CD4-positive, alpha-beta T cell treated with Interleukin-4 for 4 hours (primary cell): Measurements from ENCODE around the gene OGN.
A peak's percentile ranks its signal among the peaks of the same experiment; 100 is the strongest.
"Not testable (repeated sequence)": the region's sequence is repeated elsewhere in the genome, so short reads cannot be mapped to it uniquely, and the experiment has no call there.

Source experiments
- DNase-seq: peaks from one replicate; pipeline ENCODE4 v3.0.0-alpha.2; 2020

Gene OGN

GRCh38 chr9:92404042-92404836, at the start of gene OGN:
OGN (minus strand) TSS chr9:92404578; CDS start chr9:92403407, 1,171 bp downstream.
- no peak for DNase-seq

- no peak for DNase-seq
These were observed 42.2 kb upstream of the OGN start for GRCh38 chr9:92446536-92446935.

- no peak for DNase-seq
These were observed 40.5 kb upstream of the OGN start for GRCh38 chr9:92444841-92445240.

- DNase-seq = peak; percentile 17
These were observed 36.3 kb upstream of the OGN start for GRCh38 chr9:92440751-92441046.

- no peak for DNase-seq
These were observed 35.8 kb upstream of the OGN start for GRCh38 chr9:92439921-92440750.

- DNase-seq = peak; percentile 19
These were observed 34.6 kb upstream of the OGN start for GRCh38 chr9:92438900-92439526.

- no peak for DNase-seq
These were observed 30.9 kb upstream of the OGN start for GRCh38 chr9:92435263-92435662.

GRCh38 chr9:92432972-92433548, 28.7 kb upstream of the OGN start:
- no peak for DNase-seq

GRCh38 chr9:92432350-92432749, 28.0 kb upstream of the OGN start:
- no peak for DNase-seq

GRCh38 chr9:92429836-92430235, 25.5 kb upstream of the OGN start:
- no peak for DNase-seq

- DNase-seq = no peak
These were observed 22.2 kb upstream of the OGN start for GRCh38 chr9:92426501-92427145.

GRCh38 chr9:92425474-92425873, 21.1 kb upstream of the OGN start:
- no peak for DNase-seq

- DNase-seq = no peak
These were observed 20.0 kb upstream of the OGN start, which contains the start of gene OMD for GRCh38 chr9:92424340-92424739. OMD (minus strand) TSS chr9:92424471; CDS start chr9:92417558, 6,913 bp downstream.

GRCh38 chr9:92423612-92424011, 19.2 kb upstream of the OGN start:
- DNase-seq = no peak

- no peak for DNase-seq
These were observed 18.4 kb upstream of the OGN start for GRCh38 chr9:92422611-92423338.

GRCh38 chr9:92414566-92414965, 10.2 kb upstream of the OGN start:
- DNase-seq = no peak

- not testable (repeated sequence) for DNase-seq
These were observed 6.8 kb upstream of the OGN start for GRCh38 chr9:92411157-92411556.

GRCh38 chr9:92408747-92409478, 4.5 kb upstream of the OGN start:
- DNase-seq = no peak

- no peak for DNase-seq
These were observed 3.4 kb upstream of the OGN start for GRCh38 chr9:92407818-92408217.

- peak; percentile 58 for DNase-seq
These were observed 2.1 kb upstream of the OGN start for GRCh38 chr9:92406477-92406876.

- DNase-seq = no peak
These were observed 1.4 kb upstream of the OGN start for GRCh38 chr9:92405818-92406217.
